ENCODE results near the gene NDUFA5.

NDUFA5 gene

DNA sequence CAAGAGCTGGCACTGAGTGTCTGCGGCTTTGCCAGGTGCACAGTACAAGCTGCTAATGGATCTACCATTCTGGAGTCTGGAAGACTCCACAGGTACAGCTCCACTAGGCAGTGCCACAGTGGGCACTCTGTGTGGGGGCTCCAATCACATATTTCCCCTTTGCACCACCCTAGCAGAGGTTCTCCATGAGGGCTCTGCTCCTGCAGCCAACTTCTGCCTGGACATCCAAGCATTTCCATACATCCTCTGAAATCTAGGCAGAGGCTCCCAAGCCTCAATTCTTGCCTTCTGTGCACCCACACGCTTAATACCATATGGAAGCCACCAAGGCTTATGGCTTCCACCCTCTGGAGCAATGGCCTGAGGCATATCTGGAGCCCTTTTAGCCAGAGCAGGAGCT is 52.4 kb downstream of the NDUFA5 start:
- no peak for DNase-seq (ENCODE audit: low read depth in 3 of 3)

DNA sequence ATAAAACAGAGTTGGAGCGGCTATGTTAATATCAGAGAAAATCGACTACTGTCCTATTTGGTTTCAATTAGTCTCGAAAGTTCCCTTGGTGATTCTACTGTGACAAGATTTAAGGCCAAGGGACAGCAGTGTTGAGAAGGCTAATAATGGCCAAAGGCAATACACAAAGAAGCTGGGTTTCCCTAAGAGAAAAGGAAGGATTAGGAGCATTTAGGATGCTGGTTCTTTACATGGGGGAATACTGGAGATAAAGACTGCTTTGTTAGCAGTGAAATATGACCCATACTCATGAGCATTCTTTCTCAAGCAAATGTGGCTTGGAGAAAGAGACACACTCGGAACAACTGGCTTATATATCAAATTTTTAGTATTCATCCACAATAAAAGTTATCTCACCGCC is 55.4 kb downstream of the NDUFA5 start:
- no peak for DNase-seq (ENCODE audit: low read depth in 3 of 3)

DNA sequence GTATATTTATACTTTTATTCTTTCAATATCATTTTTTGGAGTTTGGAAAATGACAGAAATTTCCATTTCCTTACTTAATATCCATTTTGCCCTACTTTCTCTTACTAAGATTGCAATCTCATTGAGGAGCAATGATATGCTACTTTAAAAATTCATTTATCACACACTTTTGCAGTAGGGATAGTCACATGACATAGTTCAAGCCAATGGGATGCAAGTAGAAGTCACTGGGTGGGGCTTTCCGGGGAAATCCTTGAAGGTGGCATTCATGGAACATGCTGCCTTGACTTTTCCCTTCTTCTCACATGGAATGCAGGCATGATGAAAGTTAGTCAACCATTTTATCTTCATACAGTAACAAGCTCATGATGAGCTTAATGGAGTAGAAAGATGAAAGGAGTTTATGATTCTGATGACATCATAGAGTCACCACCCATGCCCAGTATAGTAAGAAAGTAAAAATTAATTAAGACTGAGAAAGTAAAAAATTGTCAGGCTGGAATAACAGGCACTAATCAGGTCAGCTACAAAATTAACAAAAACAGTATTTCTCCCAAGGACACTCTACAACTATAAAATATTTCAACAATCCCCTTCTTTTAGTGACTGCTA is 56.6 kb downstream of the NDUFA5 start:
- no peak for DNase-seq (ENCODE audit: low read depth in 3 of 3)

DNA sequence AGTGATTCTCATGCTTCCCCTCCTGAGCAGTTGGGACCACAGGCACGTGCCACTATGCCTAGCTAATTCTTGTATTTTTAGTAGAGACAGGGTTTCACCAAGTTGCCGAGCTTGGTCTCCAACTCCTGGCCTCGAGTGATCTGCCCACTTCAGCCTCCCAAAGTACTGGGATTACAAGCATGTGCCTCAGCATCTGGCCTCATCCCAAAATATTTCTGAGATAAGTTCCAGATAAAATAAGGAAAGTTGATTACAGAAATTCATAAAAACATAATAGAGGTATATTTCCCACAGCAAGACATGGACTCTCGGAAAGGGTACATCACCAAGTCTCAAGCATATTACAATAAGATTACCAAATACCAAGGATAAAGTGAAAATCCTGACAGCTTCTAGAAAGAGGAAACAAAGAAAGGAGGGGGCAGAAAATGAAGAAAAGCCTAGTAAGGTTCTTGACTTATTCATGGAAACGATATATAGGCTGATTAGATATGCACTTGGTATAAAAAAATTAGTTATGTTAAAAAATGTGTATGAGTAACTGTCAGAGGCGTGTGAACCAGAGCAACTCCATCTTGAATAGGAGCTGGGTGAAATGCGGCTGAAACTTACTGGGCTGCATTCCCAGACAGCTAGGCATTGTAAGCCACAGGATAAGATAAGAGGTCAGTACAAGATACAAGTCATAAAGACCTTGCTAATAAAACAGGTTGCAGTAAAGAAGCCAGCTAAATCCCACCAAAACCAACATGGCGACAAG is 58.2 kb downstream of the NDUFA5 start:
- no peak for DNase-seq (ENCODE audit: low read depth in 3 of 3)

GRCh38 chr7:123498601-123499000 is 59.0 kb downstream of the NDUFA5 start:
- DNase-seq (ENCODE audit: low read depth in 3 of 3), result no peak

- no peak for DNase-seq (ENCODE audit: low read depth in 3 of 3)
Observed at GRCh38 chr7:123498031-123498430, 59.6 kb downstream of the NDUFA5 start.

DNA sequence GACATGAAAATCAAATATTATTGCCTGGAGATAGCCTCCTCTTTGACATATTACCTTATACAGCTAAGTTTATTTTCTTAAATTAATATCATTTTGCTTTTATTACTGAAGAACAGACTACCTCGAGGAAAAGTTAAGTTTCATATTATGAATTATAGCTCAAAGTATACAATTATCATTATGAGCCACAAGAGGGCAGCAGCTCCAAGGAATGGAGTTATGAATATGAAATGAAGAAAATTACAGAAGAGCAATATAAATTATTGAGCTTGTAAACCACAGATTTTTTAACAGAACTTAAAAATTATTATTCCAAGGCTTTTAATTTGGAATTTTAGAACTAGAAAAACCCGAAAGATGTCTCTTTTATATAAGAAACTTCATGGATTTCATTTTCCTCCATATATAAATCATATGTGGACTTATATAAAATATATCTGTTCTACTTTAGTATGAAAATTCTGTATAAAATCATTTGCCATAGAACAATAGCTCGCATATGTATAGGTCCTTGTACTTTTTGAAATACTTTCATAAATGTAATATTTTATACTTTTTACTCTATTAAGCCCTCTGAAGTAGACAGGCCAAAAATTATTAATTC is 63.3 kb downstream of the NDUFA5 start:
- peak in 1 of 3 donors; percentile 24 for DNase-seq (ENCODE audit: low read depth in 3 of 3)

DNA sequence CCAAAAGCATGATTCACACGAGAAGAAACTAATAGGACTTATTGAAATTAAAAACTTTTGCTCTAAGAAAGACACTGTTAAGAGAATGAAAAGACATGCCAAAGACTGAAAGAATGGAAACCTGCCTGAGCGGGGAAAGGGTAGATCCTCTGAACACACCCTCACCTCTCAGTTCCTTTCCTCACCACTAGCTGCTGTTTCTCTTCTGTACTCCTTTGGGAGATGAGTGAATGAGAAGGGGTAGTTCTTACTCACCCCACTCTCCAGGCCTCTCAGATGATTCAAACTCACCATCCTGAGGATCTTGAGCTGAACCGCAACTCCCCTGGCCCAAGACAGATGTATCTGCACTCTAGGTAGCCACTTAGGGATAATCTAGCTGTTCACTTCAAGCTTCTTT is 65.1 kb downstream of the NDUFA5 start:
- no peak for DNase-seq (ENCODE audit: low read depth in 3 of 3)
